HEK293 (cell line): ENCODE results near the gene FRMD8.

Experiments
- EGR2 ChIP-seq: fragments of 450-650 bp; formaldehyde crosslinking; IDR thresholded peaks from 2 replicates; pipeline ENCODE4 v1.5.1; 2016; ENCODE audit warnings: low read depth, missing biosample characterization, missing genetic modification characterization
- HOXD13 ChIP-seq: sonication (generic); formaldehyde crosslinking; IDR thresholded peaks from 2 replicates; pipeline ENCODE4 v1.8.0; 2022; ENCODE audit warnings: missing genetic modification reagents, borderline replicate concordance
- KLF9 ChIP-seq: fragments of 450-650 bp; formaldehyde crosslinking; IDR thresholded peaks from 2 replicates; pipeline ENCODE4 v1.5.1; 2016; ENCODE audit warnings: missing biosample characterization, missing genetic modification characterization, low read depth
- REST ChIP-seq: fragments of 450-650 bp; formaldehyde crosslinking; IDR thresholded peaks from 2 replicates; pipeline ENCODE4 v1.5.1; 2016; ENCODE audit warnings: missing biosample characterization, missing genetic modification characterization
- ZBTB21 ChIP-seq: fragments of 450-650 bp; formaldehyde crosslinking; IDR thresholded peaks from 2 replicates; pipeline ENCODE4 v1.5.1; 2017; ENCODE audit warnings: missing biosample characterization, missing genetic modification characterization
- ZBTB49 ChIP-seq: fragments of 450-650 bp; formaldehyde crosslinking; IDR thresholded peaks from 2 replicates; pipeline ENCODE4 v1.5.1; 2016; ENCODE audit warnings: missing biosample characterization, missing genetic modification characterization, low read depth
- ZEB2 ChIP-seq: fragments of 450-650 bp; formaldehyde crosslinking; IDR thresholded peaks from 2 replicates; pipeline ENCODE4 v1.5.1; 2016; ENCODE audit warnings: missing biosample characterization, missing genetic modification characterization
- ZFHX2 ChIP-seq: fragments of 450-650 bp; formaldehyde crosslinking; conservative IDR thresholded peaks from 2 replicates; pipeline ENCODE4 v1.5.1; 2016; ENCODE audit warnings: missing biosample characterization, missing genetic modification characterization
- ZNF174 ChIP-seq: fragments of 450-650 bp; formaldehyde crosslinking; IDR thresholded peaks from 2 replicates; pipeline ENCODE4 v1.5.0; 2017; ENCODE audit warnings: missing biosample characterization, mild to moderate bottlenecking, missing genetic modification characterization
- ZNF324 ChIP-seq: fragments of 450-650 bp; formaldehyde crosslinking; IDR thresholded peaks from 2 replicates; pipeline ENCODE4 v1.5.1; 2016; ENCODE audit warnings: missing biosample characterization, missing genetic modification characterization
- ZNF521 ChIP-seq: fragments of 450-650 bp; formaldehyde crosslinking; IDR thresholded peaks from 2 replicates; pipeline ENCODE4 v1.5.1; 2017; ENCODE audit warnings: missing biosample characterization, mild to moderate bottlenecking, missing genetic modification characterization
- ZNF626 ChIP-seq: fragments of 450-650 bp; sonication (Bioruptor Pico); formaldehyde crosslinking; IDR thresholded peaks from 2 replicates; pipeline ENCODE4 v1.5.1; 2018; ENCODE audit warnings: missing biosample characterization, missing genetic modification characterization, inconsistent platforms
- ZNF629 ChIP-seq: fragments of 450-650 bp; formaldehyde crosslinking; IDR thresholded peaks from 2 replicates; pipeline ENCODE4 v1.5.1; 2017; ENCODE audit warnings: missing biosample characterization, missing genetic modification characterization
- ZNF639 ChIP-seq: fragments of 450-650 bp; formaldehyde crosslinking; IDR thresholded peaks from 2 replicates; pipeline ENCODE4 v1.5.1; 2016; ENCODE audit warnings: missing biosample characterization, missing genetic modification characterization
- ZNF660 ChIP-seq: fragments of 450-650 bp; IDR thresholded peaks from 2 replicates; pipeline ENCODE4 v1.5.1; 2018; ENCODE audit warnings: missing biosample characterization, mild to moderate bottlenecking, missing genetic modification characterization
- ZNF701 ChIP-seq: fragments of 450-650 bp; formaldehyde crosslinking; IDR thresholded peaks from 2 replicates; pipeline ENCODE4 v1.5.1; 2016; ENCODE audit warnings: missing biosample characterization, missing genetic modification characterization
- ZNF776 ChIP-seq: fragments of 450-650 bp; formaldehyde crosslinking; IDR thresholded peaks from 2 replicates; pipeline ENCODE4 v1.5.0; 2017; ENCODE audit warnings: missing biosample characterization, missing genetic modification characterization, borderline replicate concordance
- ZNF777 ChIP-seq: fragments of 450-650 bp; formaldehyde crosslinking; IDR thresholded peaks from 2 replicates; pipeline ENCODE4 v1.5.1; 2017; ENCODE audit warnings: missing biosample characterization, missing genetic modification characterization, borderline replicate concordance
- ZSCAN16 ChIP-seq: fragments of 450-650 bp; formaldehyde crosslinking; IDR thresholded peaks from 2 replicates; pipeline ENCODE4 v1.5.1; 2016; ENCODE audit warnings: missing biosample characterization, missing genetic modification characterization

FRMD8 gene

GRCh38 chr11:65425105-65425970 lies 38.9 kb downstream of the FRMD8 start (continued):
- TF ChIP-seq ZNF701 (tag by site-specific recombination) (0 out of 2 replicates have a peak, but pooled peaks have one; percentile 47), EGR2 (tag by site-specific recombination) (peak; percentile 14), ZNF639 (tag by site-specific recombination) (no peak), ZNF174 (tag by site-specific recombination) (no peak), ZSCAN16 (tag by site-specific recombination) (no peak), ZNF521 (no peak), REST (tag by site-specific recombination) (no peak), HOXD13 (CRISPR knock-in tag) (no peak), ZNF776 (tag by site-specific recombination) (no peak), ZNF777 (tag by site-specific recombination) (no peak), ZNF629 (0 out of 2 replicates have a peak, but pooled peaks have one; percentile 19), ZBTB21 (0 out of 2 replicates have a peak, but pooled peaks have one; percentile 13), ZFHX2 (tag by site-specific recombination) (peak; percentile 41), ZNF324 (tag by site-specific recombination) (no peak), ZNF660 (tag by site-specific recombination) (peak; percentile 59; the same call in 1 of the 2 replicates), ZEB2 (tag by site-specific recombination) (no peak), ZNF626 (tag by site-specific recombination) (no peak), ZBTB49 (tag by site-specific recombination) (no peak), KLF9 (no peak)
